ENCODE data around the gene RPS6KB1. TPM values are rescaled to one million over a fixed set of nuclear protein-coding genes. Genes with fewer than 3 reads are reported as not detected.
"Not testable (repeated sequence)": the region's sequence is repeated elsewhere in the genome, so short reads cannot be mapped to it uniquely, and the experiment has no call there.

The RPS6KB1 gene
- total and polyA plus RNA-seq, 5 donors from 2014 or later = 19.9 to 123 (median 27.0) TPM

GRCh38 chr17:59858167-59858816 is 34.6 kb upstream of the RPS6KB1 start:
- Mint-ChIP-seq H3K4me1 (peaks cover 2 to 20% (median 14%) of the 10 kb centered on the region in 4 donors), H3K9me3 (no peaks in the 10 kb centered on the region), H3K4me3 (no peak overlapping the region), H3K27me3 (no peaks in the 10 kb centered on the region), H3K27ac (no peak overlapping the region), H3K36me3 (peaks cover 19% of the 10 kb centered on the region)
- Histone ChIP-seq H3K9me3 (ENCODE audit: control insufficient read depth in 2 of 2, low read length in 2 of 2) (no peaks in the 10 kb centered on the region), H3K27me3 (ENCODE audit: control insufficient read depth, insufficient read depth, low read length) (no peaks in the 10 kb centered on the region), H3K27ac (ENCODE audit: insufficient read depth, low read length, poor library complexity, severe bottlenecking) (no peak overlapping the region), H3K4me1 (ENCODE audit: control insufficient read depth, insufficient read depth, low read length, poor library complexity, severe bottlenecking) (peaks cover 9% of the 10 kb centered on the region), H3K4me3 (ENCODE audit: low read depth, low read length) (no peak overlapping the region), H3K36me3 (ENCODE audit: control insufficient read depth, insufficient read depth, low read length) (peaks cover 16% of the 10 kb centered on the region)
- DNase-seq = no peak
- ATAC-seq (ENCODE audit: low read depth in 2 of 2) = no peak

GRCh38 chr17:59858932-59859331 is 34.0 kb upstream of the RPS6KB1 start:
- Histone ChIP-seq H3K27ac (ENCODE audit: insufficient read depth, low read length, poor library complexity, severe bottlenecking) (no peak overlapping the region), H3K9me3 (ENCODE audit: control insufficient read depth in 2 of 2, low read length in 2 of 2) (no peaks in the 10 kb centered on the region), H3K27me3 (ENCODE audit: control insufficient read depth, insufficient read depth, low read length) (no peaks in the 10 kb centered on the region), H3K36me3 (ENCODE audit: control insufficient read depth, insufficient read depth, low read length) (peaks cover 21% of the 10 kb centered on the region), H3K4me1 (ENCODE audit: control insufficient read depth, insufficient read depth, low read length, poor library complexity, severe bottlenecking) (peaks cover 3% of the 10 kb centered on the region), H3K4me3 (ENCODE audit: low read depth, low read length) (no peak overlapping the region)
- H3K27me3 Mint-ChIP-seq = no peaks in the 10 kb centered on the region
- DNase-seq (no peak), ATAC-seq (ENCODE audit: low read depth in 2 of 2) (no peak)
- no peak overlapping the region for H3K4me3 Mint-ChIP-seq
- H3K9me3 Mint-ChIP-seq = no peaks in the 10 kb centered on the region
- peaks cover 19% of the 10 kb centered on the region for H3K36me3 Mint-ChIP-seq
- H3K4me1 Mint-ChIP-seq = peaks cover 0 to 15% (median 10%) of the 10 kb centered on the region in 4 donors
- peak overlapping the region in 2 of 3 donors; percentile 44 to 56 for H3K27ac Mint-ChIP-seq

- peak overlapping the region; percentile 44 to 56 (median 44) for H3K27ac Mint-ChIP-seq
- peaks cover 0 to 15% (median 7%) of the 10 kb centered on the region in 4 donors for H3K4me1 Mint-ChIP-seq
- peak; percentile 68 to 69 for ATAC-seq (ENCODE audit: low read depth in 2 of 2)
- peaks cover 23% of the 10 kb centered on the region for H3K36me3 Mint-ChIP-seq
- H3K4me3 Mint-ChIP-seq = peak overlapping the region in 1 of 4 donors; percentile 58
- no peaks in the 10 kb centered on the region for H3K4me1 ChIP-seq (ENCODE audit: control insufficient read depth, insufficient read depth, low read length, poor library complexity, severe bottlenecking)
- no peaks in the 10 kb centered on the region for H3K27me3 ChIP-seq (ENCODE audit: control insufficient read depth, insufficient read depth, low read length)
- no peaks in the 10 kb centered on the region for H3K9me3 Mint-ChIP-seq
- peaks cover 23% of the 10 kb centered on the region for H3K36me3 ChIP-seq (ENCODE audit: control insufficient read depth, insufficient read depth, low read length)
- no peak overlapping the region for H3K27ac ChIP-seq (ENCODE audit: insufficient read depth, low read length, poor library complexity, severe bottlenecking)
- H3K4me3 ChIP-seq (ENCODE audit: low read depth, low read length) = no peak overlapping the region
- peak in 2 of 3 donors; percentile 61 to 80 for DNase-seq
- H3K27me3 Mint-ChIP-seq = no peaks in the 10 kb centered on the region
- no peaks in the 10 kb centered on the region for H3K9me3 ChIP-seq (ENCODE audit: control insufficient read depth in 2 of 2, low read length in 2 of 2)
These were observed 33.4 kb upstream of the RPS6KB1 start for GRCh38 chr17:59859444-59860025.

- H3K9me3 Mint-ChIP-seq = no peaks in the 10 kb centered on the region
These were observed 29.3 kb upstream of the RPS6KB1 start for GRCh38 chr17:59863616-59864015.

GRCh38 chr17:59869941-59870218 is 23.0 kb upstream of the RPS6KB1 start:
- no peaks in the 10 kb centered on the region for H3K27me3 ChIP-seq (ENCODE audit: control insufficient read depth, insufficient read depth, low read length)
- H3K4me1 Mint-ChIP-seq = peaks cover 0 to 5% (median 0%) of the 10 kb centered on the region in 4 donors
- H3K36me3 ChIP-seq (ENCODE audit: control insufficient read depth, insufficient read depth, low read length) = peaks cover 27% of the 10 kb centered on the region
- H3K27ac Mint-ChIP-seq = no peak overlapping the region
- H3K9me3 ChIP-seq (ENCODE audit: control insufficient read depth in 2 of 2, low read length in 2 of 2) = no peaks in the 10 kb centered on the region
- peaks cover 32% of the 10 kb centered on the region for H3K36me3 Mint-ChIP-seq
- no peak overlapping the region for H3K27ac ChIP-seq (ENCODE audit: insufficient read depth, low read length, poor library complexity, severe bottlenecking)
- DNase-seq (no peak), ATAC-seq (ENCODE audit: low read depth in 2 of 2) (no peak)
- H3K4me3 Mint-ChIP-seq = no peak overlapping the region
- H3K9me3 Mint-ChIP-seq = no peaks in the 10 kb centered on the region
- H3K4me1 ChIP-seq (ENCODE audit: control insufficient read depth, insufficient read depth, low read length, poor library complexity, severe bottlenecking) = no peaks in the 10 kb centered on the region
- no peak overlapping the region for H3K4me3 ChIP-seq (ENCODE audit: low read depth, low read length)
- no peaks in the 10 kb centered on the region for H3K27me3 Mint-ChIP-seq

More at GRCh38 chr17:59863616-59864015, 29.3 kb upstream of the RPS6KB1 start:
- DNase-seq (no peak), ATAC-seq (ENCODE audit: low read depth in 2 of 2) (no peak)
- no peak overlapping the region for H3K4me3 Mint-ChIP-seq
- peaks cover 34% of the 10 kb centered on the region for H3K36me3 ChIP-seq (ENCODE audit: control insufficient read depth, insufficient read depth, low read length)
- no peak overlapping the region for H3K27ac Mint-ChIP-seq
- no peaks in the 10 kb centered on the region for H3K27me3 Mint-ChIP-seq
- peaks cover 28% of the 10 kb centered on the region for H3K36me3 Mint-ChIP-seq
- H3K4me1 Mint-ChIP-seq = peaks cover 0 to 8% (median 6%) of the 10 kb centered on the region in 4 donors
- no peaks in the 10 kb centered on the region for H3K9me3 ChIP-seq (ENCODE audit: control insufficient read depth in 2 of 2, low read length in 2 of 2)
- no peaks in the 10 kb centered on the region for H3K4me1 ChIP-seq (ENCODE audit: control insufficient read depth, insufficient read depth, low read length, poor library complexity, severe bottlenecking)
- H3K4me3 ChIP-seq (ENCODE audit: low read depth, low read length) = no peak overlapping the region
- no peaks in the 10 kb centered on the region for H3K27me3 ChIP-seq (ENCODE audit: control insufficient read depth, insufficient read depth, low read length)
- H3K27ac ChIP-seq (ENCODE audit: insufficient read depth, low read length, poor library complexity, severe bottlenecking) = no peak overlapping the region

GRCh38 chr17:59870482-59870881 is 22.4 kb upstream of the RPS6KB1 start:
- Histone ChIP-seq H3K9me3 (ENCODE audit: control insufficient read depth in 2 of 2, low read length in 2 of 2) (no peaks in the 10 kb centered on the region), H3K27ac (ENCODE audit: insufficient read depth, low read length, poor library complexity, severe bottlenecking) (no peak overlapping the region), H3K4me1 (ENCODE audit: control insufficient read depth, insufficient read depth, low read length, poor library complexity, severe bottlenecking) (no peaks in the 10 kb centered on the region), H3K27me3 (ENCODE audit: control insufficient read depth, insufficient read depth, low read length) (no peaks in the 10 kb centered on the region), H3K4me3 (ENCODE audit: low read depth, low read length) (no peak overlapping the region), H3K36me3 (ENCODE audit: control insufficient read depth, insufficient read depth, low read length) (peaks cover 32% of the 10 kb centered on the region)
- no peak for DNase-seq
- H3K27ac Mint-ChIP-seq = no peak overlapping the region
- no peaks in the 10 kb centered on the region for H3K9me3 Mint-ChIP-seq
- no peaks in the 10 kb centered on the region for H3K27me3 Mint-ChIP-seq
- peaks cover 29% of the 10 kb centered on the region for H3K36me3 Mint-ChIP-seq
- ATAC-seq (ENCODE audit: low read depth in 2 of 2) = no peak
- no peak overlapping the region for H3K4me3 Mint-ChIP-seq
- H3K4me1 Mint-ChIP-seq = peaks cover 0 to 5% (median 0%) of the 10 kb centered on the region in 4 donors

GRCh38 chr17:59872351-59872750 is 20.6 kb upstream of the RPS6KB1 start:
- ATAC-seq (ENCODE audit: low read depth in 2 of 2) = no peak
- no peak overlapping the region for H3K4me3 ChIP-seq (ENCODE audit: low read depth, low read length)
- Mint-ChIP-seq H3K27ac (no peak overlapping the region), H3K36me3 (peaks cover 30% of the 10 kb centered on the region), H3K4me1 (peaks cover 0 to 5% (median 0%) of the 10 kb centered on the region in 4 donors), H3K4me3 (no peak overlapping the region), H3K27me3 (no peaks in the 10 kb centered on the region), H3K9me3 (no peaks in the 10 kb centered on the region)
- DNase-seq = no peak
- peaks cover 43% of the 10 kb centered on the region for H3K36me3 ChIP-seq (ENCODE audit: control insufficient read depth, insufficient read depth, low read length)
- H3K4me1 ChIP-seq (ENCODE audit: control insufficient read depth, insufficient read depth, low read length, poor library complexity, severe bottlenecking) = no peaks in the 10 kb centered on the region
- H3K27ac ChIP-seq (ENCODE audit: insufficient read depth, low read length, poor library complexity, severe bottlenecking) = no peak overlapping the region
- H3K27me3 ChIP-seq (ENCODE audit: control insufficient read depth, insufficient read depth, low read length) = no peaks in the 10 kb centered on the region
- no peaks in the 10 kb centered on the region for H3K9me3 ChIP-seq (ENCODE audit: control insufficient read depth in 2 of 2, low read length in 2 of 2)

- not testable (repeated sequence) for H3K27me3 Mint-ChIP-seq; H3K4me3 ChIP-seq (ENCODE audit: low read depth, low read length); H3K9me3 ChIP-seq (ENCODE audit: control insufficient read depth in 2 of 2, low read length in 2 of 2); H3K27me3 ChIP-seq (ENCODE audit: control insufficient read depth, insufficient read depth, low read length); H3K4me3 Mint-ChIP-seq; H3K9me3 Mint-ChIP-seq; H3K27ac ChIP-seq (ENCODE audit: insufficient read depth, low read length, poor library complexity, severe bottlenecking); H3K4me1 Mint-ChIP-seq; H3K27ac Mint-ChIP-seq; DNase-seq; ATAC-seq (ENCODE audit: low read depth in 2 of 2); H3K4me1 ChIP-seq (ENCODE audit: control insufficient read depth, insufficient read depth, low read length, poor library complexity, severe bottlenecking)
- H3K36me3 ChIP-seq (ENCODE audit: control insufficient read depth, insufficient read depth, low read length) = peaks cover 50% of the 10 kb centered on the region
- H3K36me3 Mint-ChIP-seq = peaks cover 31% of the 10 kb centered on the region
These were observed 19.5 kb upstream of the RPS6KB1 start for GRCh38 chr17:59873414-59873813.
